Liver (tissue), 9 donors: ENCODE results near the gene PHLPP2. TPM values are rescaled to one million over a fixed set of nuclear protein-coding genes. Genes with fewer than 3 reads are reported as not detected.
"Not testable (repeated sequence)": the region's sequence is repeated elsewhere in the genome, so short reads cannot be mapped to it uniquely, and the experiment has no call there.

Source experiments
- DNase-seq: peaks from one replicate; pipeline ENCODE4 v3.0.0-alpha.2; 2017; ENCODE audit warnings: low spot score
- H3K27ac ChIP-seq, 2 donors: one replicate each; pipeline ENCODE4 v1.7.0; 2013; ENCODE audit warnings: inconsistent platforms in 2 of 2, low read length in 2 of 2, control low read depth in 1 of 2, low read depth in 1 of 2, mild to moderate bottlenecking in 1 of 2
- H3K27me3 ChIP-seq, 4 donors: one replicate each; pipeline versions ENCODE4 v1.6.1 to v1.7.0; 2013; ENCODE audit warnings: low read length in 3 of 4, inconsistent platforms in 1 of 4, mild to moderate bottlenecking in 1 of 4, moderate library complexity in 1 of 4; ENCODE audit not compliant: control insufficient read depth in 4 of 4, insufficient read depth in 4 of 4
- H3K36me3 ChIP-seq, 4 donors: one replicate each; pipeline versions ENCODE4 v1.6.1 to v1.7.0; 2013; ENCODE audit warnings: low read length in 3 of 4, mild to moderate bottlenecking in 3 of 4, low read depth in 1 of 4, moderate library complexity in 1 of 4; ENCODE audit not compliant: control insufficient read depth in 4 of 4, insufficient read depth in 3 of 4
- H3K4me1 ChIP-seq, 4 donors: one replicate each; pipeline versions ENCODE4 v1.6.1 to v1.7.0; 2013; ENCODE audit warnings: low read length in 3 of 4, mild to moderate bottlenecking in 3 of 4, moderate library complexity in 1 of 4; ENCODE audit not compliant: control insufficient read depth in 4 of 4, insufficient read depth in 4 of 4
- H3K4me3 ChIP-seq, 3 donors: one replicate each; pipeline versions ENCODE4 v1.6.1 to v1.7.0; 2013; ENCODE audit warnings: low read length in 3 of 3, control low read depth in 1 of 3, low read depth in 1 of 3, mild to moderate bottlenecking in 1 of 3
- H3K9ac ChIP-seq, 2 donors: one replicate each; pipeline ENCODE4 v1.7.0; 2013; ENCODE audit warnings: low read length in 2 of 2, mild to moderate bottlenecking in 2 of 2, moderate library complexity in 2 of 2, control low read depth in 1 of 2, low read depth in 1 of 2
- H3K9me3 ChIP-seq, 4 donors: one replicate each; pipeline versions ENCODE4 v1.6.1 to v1.7.0; 2013; ENCODE audit warnings: low read length in 3 of 4; ENCODE audit not compliant: control insufficient read depth in 4 of 4
- ATF3 ChIP-seq: IDR thresholded peaks from 2 replicates; pipeline ENCODE4 v1.6.1; 2016; ENCODE audit warnings: antibody characterized with exemption
- EGR1 ChIP-seq, 2 donors: IDR thresholded peaks; 2 replicates each; pipeline ENCODE4 v1.6.1; 2016 to 2018; ENCODE audit warnings: antibody characterized with exemption in 2 of 2, low read depth in 2 of 2
- FOXA1 ChIP-seq: IDR thresholded peaks from 2 replicates; pipeline ENCODE4 v1.6.1; 2016; ENCODE audit warnings: antibody characterized with exemption
- FOXA2 ChIP-seq: IDR thresholded peaks from 2 replicates; pipeline ENCODE4 v1.6.1; 2016; ENCODE audit warnings: antibody characterized with exemption
- GABPA ChIP-seq, 2 donors: IDR thresholded peaks in 1 of 2; conservative IDR thresholded peaks in 1 of 2; 2 replicates each; pipeline ENCODE4 v1.6.1; 2016; ENCODE audit warnings: antibody characterized with exemption in 2 of 2, mild to moderate bottlenecking in 1 of 2, moderate library complexity in 1 of 2
- HNF4A ChIP-seq, 2 donors: conservative IDR thresholded peaks; 2 replicates each; pipeline ENCODE4 v1.6.1; 2016; ENCODE audit warnings: antibody characterized with exemption in 2 of 2, mild to moderate bottlenecking in 2 of 2
- HNF4G ChIP-seq: IDR thresholded peaks from 2 replicates; pipeline ENCODE4 v1.6.1; 2016; ENCODE audit warnings: antibody characterized with exemption
- JUND ChIP-seq, 2 donors: IDR thresholded peaks; 2 replicates each; pipeline ENCODE4 v1.6.1; 2016; ENCODE audit warnings: antibody characterized with exemption in 2 of 2
- MAX ChIP-seq: IDR thresholded peaks from 2 replicates; pipeline ENCODE4 v1.6.1; 2016; ENCODE audit warnings: antibody characterized with exemption
- NR2F2 ChIP-seq: IDR thresholded peaks from 2 replicates; pipeline ENCODE4 v1.6.1; 2016; ENCODE audit warnings: antibody characterized with exemption
- RAD21 ChIP-seq, 2 donors: IDR thresholded peaks; 2 replicates each; pipeline ENCODE4 v1.6.1; 2016; ENCODE audit warnings: antibody characterized with exemption in 2 of 2, mild to moderate bottlenecking in 2 of 2
- REST ChIP-seq: IDR thresholded peaks from 2 replicates; pipeline ENCODE4 v1.6.1; 2016; ENCODE audit warnings: antibody characterized with exemption, mild to moderate bottlenecking
- RXRA ChIP-seq, 2 donors: IDR thresholded peaks; 2 replicates each; pipeline ENCODE4 v1.6.1; 2017 to 2018; ENCODE audit warnings: antibody characterized with exemption in 2 of 2, mild to moderate bottlenecking in 1 of 2
- SP1 ChIP-seq: IDR thresholded peaks from 2 replicates; pipeline ENCODE4 v1.6.1; 2018; ENCODE audit warnings: antibody characterized with exemption, mild to moderate bottlenecking
- TAF1 ChIP-seq: conservative IDR thresholded peaks from 2 replicates; pipeline ENCODE4 v1.6.1; 2016; ENCODE audit warnings: antibody characterized with exemption, mild to moderate bottlenecking
- YY1 ChIP-seq: IDR thresholded peaks from 2 replicates; pipeline ENCODE4 v1.6.1; 2016; ENCODE audit warnings: antibody characterized with exemption, mild to moderate bottlenecking
- ZBTB33 ChIP-seq: IDR thresholded peaks from 2 replicates; pipeline ENCODE4 v1.6.1; 2016; ENCODE audit warnings: antibody characterized with exemption
- WGBS: extraction: QIAGEN DNeasy Blood & Tissue Kit; methylation state at CpG from one replicate; pipeline ENCODE4 v1.1.7; 2013; 5-methylcytosine and 5-hydroxymethylcytosine counted together
- polyA plus RNA-seq, 2 donors: library from polyadenylated mRNA; stranded (reverse) in 1 of 2; unstranded in 1 of 2; fragments of 200-250 nt in 1 of 2; fragments of >200 nt in 1 of 2; fragmentation: Nextera tagmentation in 1 of 2; extraction: Ambion mirVana in 1 of 2; gene quantifications; one replicate each; pipeline versions ENCODE4 v1.2.1 to v1.2.3, GENCODE V29; 2013 to 2015
- total RNA-seq, 2 donors: library from RNA; depleted of rRNA; stranded (reverse); fragments of >200 nt; gene quantifications; one replicate each; pipeline ENCODE4 v1.2.3, GENCODE V29; 2014
- donor health status: healthy.
- donor health status: healthy.
- donor health status: healthy.
- donor health status: healthy.
- donor health status: healthy.

PHLPP2 gene
- total and polyA plus RNA-seq, 4 donors = 1.2 to 7.8 (median 3.9) TPM

- Histone ChIP-seq H3K9ac (no peak overlapping the region), H3K9me3 (no peaks in the 10 kb centered on the region), H3K27me3 (no peaks in the 10 kb centered on the region), H3K4me1 (peaks cover 0 to 4% (median 1%) of the 10 kb centered on the region in 4 donors), H3K4me3 (no peak overlapping the region), H3K36me3 (no peaks in the 10 kb centered on the region), H3K27ac (no peak overlapping the region)
- WGBS = 83% methylated on average over 4 of the region's 4 CpGs
- no peak for DNase-seq
- no peak for TF ChIP-seq GABPA (IDR thresholded peaks at IDR 0.05 in 1 of 2, conservative IDR thresholded peaks at IDR 0.05 in 1 of 2)
- TF ChIP-seq HNF4G = no peak
- no peak for TF ChIP-seq JUND (IDR thresholded peaks at IDR 0.05)
- TF ChIP-seq ATF3 = no peak
- TF ChIP-seq NR2F2 = no peak
- TF ChIP-seq FOXA1 = no peak
- no peak for TF ChIP-seq RXRA (IDR thresholded peaks at IDR 0.05)
- TF ChIP-seq MAX = no peak
- TF ChIP-seq EGR1 (IDR thresholded peaks at IDR 0.05; ENCODE audit: low read depth in 2 of 2) = no peak
- no peak for TF ChIP-seq YY1
- no peak for TF ChIP-seq ZBTB33
- TF ChIP-seq SP1 = no peak
- TF ChIP-seq REST = no peak
- no peak for TF ChIP-seq FOXA2
- no peak for TF ChIP-seq HNF4A (conservative IDR thresholded peaks at IDR 0.05)
- TF ChIP-seq TAF1 = no peak
- TF ChIP-seq RAD21 (IDR thresholded peaks at IDR 0.05) = no peak
Observed at GRCh38 chr16:71618429-71618828, 106.1 kb downstream of the PHLPP2 start.

- 92% methylated on average over 8 of the region's 8 CpGs for WGBS
- H3K4me3 ChIP-seq, H3K27ac ChIP-seq, DNase-seq, H3K27me3 ChIP-seq, H3K36me3 ChIP-seq, H3K9me3 ChIP-seq, H3K9ac ChIP-seq: not testable (repeated sequence)
- peaks cover 1 to 11% (median 8%) of the 10 kb centered on the region in 4 donors for H3K4me1 ChIP-seq
Observed at GRCh38 chr16:71614956-71615355, 109.5 kb downstream of the PHLPP2 start.
